ENCODE measurements around the gene LIG4.

The LIG4 gene

DNA sequence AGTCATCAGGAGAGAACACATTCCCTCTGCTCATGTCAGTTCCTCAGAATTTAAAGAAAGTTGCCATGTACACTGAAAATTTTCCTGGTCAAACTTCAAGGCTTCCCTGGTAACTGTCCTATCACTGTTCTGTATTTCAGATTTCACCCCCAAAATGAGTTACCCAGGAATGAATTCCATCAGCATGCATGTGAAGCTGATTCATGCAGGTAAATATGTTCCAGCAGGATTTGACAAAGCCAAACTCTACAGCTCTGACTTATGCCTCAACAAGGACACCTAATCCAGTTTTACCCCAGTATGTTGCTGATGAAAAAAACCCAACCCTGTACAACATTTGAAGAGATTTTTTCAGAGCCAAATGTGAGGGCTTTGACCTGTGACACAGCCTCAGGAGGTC is 21.5 kb downstream of the LIG4 start:
- DNase-seq (ENCODE audit: low read depth): no peak

DNA sequence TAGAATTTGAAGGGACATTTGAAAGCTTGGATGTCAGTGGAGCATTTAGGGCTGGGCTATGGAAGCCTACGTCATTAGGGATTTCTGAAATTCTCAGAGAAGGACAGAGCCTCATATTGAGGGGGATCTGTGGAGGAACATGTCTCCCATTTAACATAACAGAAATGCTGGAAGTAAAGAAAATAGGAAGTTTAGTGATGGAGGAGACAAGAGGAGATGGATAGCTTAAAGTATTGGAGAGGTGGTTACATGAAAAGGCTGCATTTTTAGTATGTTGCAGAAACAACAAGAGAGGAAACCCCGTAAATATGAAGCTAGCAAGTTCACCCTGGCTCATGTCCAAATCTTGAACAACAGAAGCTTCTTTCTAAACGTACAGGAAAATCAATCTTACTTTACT is 24.4 kb downstream of the LIG4 start:
- DNase-seq (ENCODE audit: low read depth): no peak

- no peak for DNase-seq (ENCODE audit: low read depth)
Measured at GRCh38 chr13:108188260-108188659, 27.1 kb downstream of the LIG4 start.

DNA sequence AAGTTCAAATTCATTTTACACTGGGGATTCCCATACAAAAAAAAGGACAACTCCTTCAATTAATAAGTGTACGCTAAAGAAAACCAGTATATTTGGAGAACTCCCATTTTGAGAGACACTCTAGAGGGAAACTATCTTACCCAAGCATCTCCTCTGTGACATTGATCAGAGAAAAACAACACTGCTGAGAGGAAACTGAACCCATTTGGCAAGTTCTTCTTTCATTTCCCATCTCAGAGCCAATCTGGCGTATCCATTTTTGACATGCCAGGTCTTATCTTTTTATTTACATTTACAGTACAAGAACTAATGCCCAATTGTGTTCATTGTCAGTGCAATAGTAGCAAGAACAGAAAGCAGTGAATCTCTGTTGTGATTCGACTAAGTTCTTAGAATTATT is 30.1 kb downstream of the LIG4 start:
- DNase-seq (ENCODE audit: low read depth): no peak

- no peak for DNase-seq (ENCODE audit: low read depth)
Measured at GRCh38 chr13:108182652-108183051, 32.7 kb downstream of the LIG4 start.

- DNase-seq (ENCODE audit: low read depth): no peak
Measured at GRCh38 chr13:108178078-108178477, 37.3 kb downstream of the LIG4 start.

- DNase-seq (ENCODE audit: low read depth): peak; percentile 20
Measured at GRCh38 chr13:108176685-108177274, 38.6 kb downstream of the LIG4 start.

- DNase-seq (ENCODE audit: low read depth): no peak
Measured at GRCh38 chr13:108168929-108169328, 46.4 kb downstream of the LIG4 start.

DNA sequence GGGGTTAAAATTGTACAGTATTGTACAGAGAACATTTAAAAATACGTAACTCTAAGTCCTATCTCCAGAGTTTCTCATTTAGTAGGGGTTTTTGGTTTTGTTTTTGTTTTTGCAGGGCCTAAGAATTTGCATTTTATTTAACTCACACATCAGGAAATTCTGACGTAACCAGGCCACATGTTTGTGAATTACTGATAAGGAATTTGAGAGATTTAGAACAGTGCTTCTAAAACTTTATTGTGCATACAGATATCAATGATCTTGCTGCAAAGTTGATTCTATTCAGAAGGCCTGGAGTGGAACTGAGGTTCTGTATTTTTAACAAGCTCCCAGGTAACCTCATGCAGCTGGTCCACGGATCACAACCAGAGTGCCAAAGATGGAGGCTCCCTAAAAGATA is 49.3 kb downstream of the LIG4 start:
- DNase-seq (ENCODE audit: low read depth): no peak

DNA sequence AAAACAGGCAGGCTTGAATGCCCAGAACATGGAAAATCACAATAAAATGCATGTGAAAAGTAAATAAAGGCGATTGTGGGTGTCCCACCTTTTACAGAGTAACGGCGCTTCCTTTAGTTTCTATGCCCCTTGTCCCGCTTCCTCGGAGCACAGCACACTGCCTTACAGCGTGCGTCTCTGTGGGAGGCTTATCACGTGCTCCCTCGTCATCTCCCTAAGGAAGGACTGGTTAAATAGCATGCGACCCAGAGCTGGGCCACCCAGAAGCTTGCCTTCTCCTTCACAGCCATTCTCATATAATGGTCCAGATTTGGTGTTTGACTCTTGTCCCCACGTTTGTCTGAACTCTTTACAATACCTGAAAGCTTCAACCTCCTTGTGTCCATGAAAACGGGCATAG is 56.6 kb downstream of the LIG4 start:
- DNase-seq (ENCODE audit: low read depth): no peak
